ENCODE data around the gene TUBG2.
"Not testable (repeated sequence)": the region's sequence is repeated elsewhere in the genome, so short reads cannot be mapped to it uniquely, and the experiment has no call there.

The TUBG2 gene

GRCh38 chr17:42659079-42659931, at the start of gene TUBG2:
Gene TUBG2 (plus strand): TSS chr17:42659284. CDS start chr17:42659504, 220 bp downstream.
- FAIRE-seq, result no peak

GRCh38 chr17:42609814-42610801, 49.0 kb upstream of the TUBG2 start:
- not testable (repeated sequence) for FAIRE-seq

- no peak for FAIRE-seq
Measured at GRCh38 chr17:42612013-42612412, 47.1 kb upstream of the TUBG2 start.

GRCh38 chr17:42613699-42614295, 45.3 kb upstream of the TUBG2 start:
- FAIRE-seq, result no peak

GRCh38 chr17:42617956-42618431, 41.1 kb upstream of the TUBG2 start:
- FAIRE-seq, result no peak

- no peak for FAIRE-seq
Measured at GRCh38 chr17:42618442-42619150, 40.5 kb upstream of the TUBG2 start.

- FAIRE-seq, result not testable (repeated sequence)
Measured at GRCh38 chr17:42621987-42622386, 37.1 kb upstream of the TUBG2 start.

- FAIRE-seq, result no peak
Measured at GRCh38 chr17:42623271-42623670, 35.8 kb upstream of the TUBG2 start.

GRCh38 chr17:42623732-42624596, 35.1 kb upstream of the TUBG2 start:
- FAIRE-seq, result no peak

GRCh38 chr17:42627032-42627764, 31.9 kb upstream of the TUBG2 start:
- FAIRE-seq, result not testable (repeated sequence)

GRCh38 chr17:42629411-42630009, 29.6 kb upstream of the TUBG2 start:
- no peak for FAIRE-seq

GRCh38 chr17:42632949-42633444, 26.1 kb upstream of the TUBG2 start:
- no peak for FAIRE-seq

GRCh38 chr17:42639525-42640113, 19.5 kb upstream of the TUBG2 start:
- no peak for FAIRE-seq

GRCh38 chr17:42640121-42640520, 19.0 kb upstream of the TUBG2 start:
- no peak for FAIRE-seq

- no peak for FAIRE-seq
Measured at GRCh38 chr17:42642336-42642735, 16.7 kb upstream of the TUBG2 start.

GRCh38 chr17:42647778-42648177, 11.3 kb upstream of the TUBG2 start:
- no peak for FAIRE-seq

- no peak for FAIRE-seq
Measured at GRCh38 chr17:42651392-42651791, 7.7 kb upstream of the TUBG2 start.

- FAIRE-seq, result no peak
Measured at GRCh38 chr17:42653179-42654124, 5.6 kb upstream of the TUBG2 start.
